Measurements from ENCODE around the gene TAF4.
A peak's percentile ranks its signal among the peaks of the same experiment; 100 is the strongest.
"Not testable (repeated sequence)": the region's sequence is repeated elsewhere in the genome, so short reads cannot be mapped to it uniquely, and the experiment has no call there.

Gene TAF4

GRCh38 chr20:62059401-62059800 lies 6.3 kb downstream of the TAF4 start:
- peaks cover 60% of the 10 kb centered on the region for H3K4me1 ChIP-seq
- no peaks in the 10 kb centered on the region for H3K9me3 ChIP-seq
- no peaks in the 10 kb centered on the region for H3K27me3 ChIP-seq
- TF ChIP-seq Cebpa-rat (IDR thresholded peaks at IDR 0.05), result no peak
- no peak overlapping the region for H3K4me3 ChIP-seq
- no peak overlapping the region for H3K9ac ChIP-seq
- H4K20me1 ChIP-seq, result peaks cover 90% of the 10 kb centered on the region
- H3K27ac ChIP-seq, result 0 out of 2 replicates have a peak overlapping the region, but pooled peaks have one; percentile 48
- H3K36me3 ChIP-seq, result peaks cover 64% of the 10 kb centered on the region
- H3K4me2 ChIP-seq, result peak overlapping the region; percentile 9; the same call in 1 of the 2 replicates

DNA sequence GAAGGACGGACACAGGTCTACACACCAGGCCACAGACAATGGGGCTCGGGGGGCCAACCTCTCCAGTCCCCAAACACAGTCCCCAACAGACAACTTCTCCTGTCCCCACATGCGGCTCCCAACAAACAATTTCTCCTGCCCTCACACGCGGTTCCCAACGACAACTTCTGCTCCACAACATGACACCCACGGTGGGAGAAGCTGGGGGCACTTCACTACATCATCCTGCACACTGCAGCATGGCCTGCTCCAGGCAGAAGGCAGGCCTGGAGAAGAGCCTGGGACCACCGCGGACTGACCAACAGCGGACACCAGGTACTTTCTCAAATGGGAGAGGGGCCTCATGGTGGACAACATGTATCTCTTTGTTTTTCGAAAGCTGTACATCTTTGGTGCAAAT lies 6.7 kb downstream of the TAF4 start:
- Histone ChIP-seq H3K36me3 (peaks cover 69% of the 10 kb centered on the region), H3K4me3 (no peak overlapping the region), H3K9me3 (no peaks in the 10 kb centered on the region), H4K20me1 (peaks cover 90% of the 10 kb centered on the region), H3K9ac (no peak overlapping the region), H3K27me3 (no peaks in the 10 kb centered on the region), H3K27ac (no peak overlapping the region), H3K4me1 (peaks cover 60% of the 10 kb centered on the region), H3K4me2 (no peak overlapping the region)
- no peak for TF ChIP-seq Cebpa-rat (IDR thresholded peaks at IDR 0.05)

DNA sequence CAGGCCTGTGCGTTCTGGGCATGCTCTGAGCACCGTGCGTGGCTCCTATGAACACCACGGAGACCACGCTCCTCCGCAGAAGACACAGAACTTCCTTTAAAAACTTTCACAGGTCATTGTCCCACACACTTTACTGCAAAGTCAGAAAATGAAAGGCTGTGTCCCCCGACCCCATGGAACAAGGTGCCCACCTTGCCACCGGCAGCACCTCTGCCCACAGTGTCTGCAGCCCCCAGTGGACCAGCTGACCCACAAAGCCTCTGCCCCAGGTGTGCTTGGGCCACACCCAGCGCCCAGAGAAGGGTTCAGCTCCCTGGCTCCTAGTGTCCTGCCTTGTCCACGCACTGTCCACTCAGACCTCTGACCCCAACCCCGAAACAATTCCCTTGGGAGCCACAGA lies 8.7 kb downstream of the TAF4 start:
- Histone ChIP-seq H3K4me2 (no peak overlapping the region), H3K27me3 (no peaks in the 10 kb centered on the region), H3K9me3 (no peaks in the 10 kb centered on the region), H3K4me1 (peaks cover 60% of the 10 kb centered on the region), H3K27ac (no peak overlapping the region), H3K36me3 (peaks cover 76% of the 10 kb centered on the region), H3K9ac (no peak overlapping the region), H4K20me1 (peaks cover 89% of the 10 kb centered on the region), H3K4me3 (no peak overlapping the region)
- TF ChIP-seq Cebpa-rat (IDR thresholded peaks at IDR 0.05), result no peak

- H4K20me1 ChIP-seq, result peaks cover 89% of the 10 kb centered on the region
Measured at GRCh38 chr20:62056377-62056776, 9.3 kb downstream of the TAF4 start.

GRCh38 chr20:62055862-62056115 lies 9.9 kb downstream of the TAF4 start:
- H3K36me3 ChIP-seq, result peaks cover 68% of the 10 kb centered on the region
- not testable (repeated sequence) for H3K27ac ChIP-seq, H3K4me2 ChIP-seq, H3K9ac ChIP-seq, H3K4me3 ChIP-seq, H3K27me3 ChIP-seq, H3K9me3 ChIP-seq
- peaks cover 89% of the 10 kb centered on the region for H4K20me1 ChIP-seq
- H3K4me1 ChIP-seq, result peaks cover 60% of the 10 kb centered on the region

More at GRCh38 chr20:62056377-62056776, 9.3 kb downstream of the TAF4 start:
- Histone ChIP-seq H3K4me2 (no peak overlapping the region), H3K9ac (no peak overlapping the region), H3K9me3 (no peaks in the 10 kb centered on the region), H3K27me3 (no peaks in the 10 kb centered on the region), H3K4me1 (peaks cover 60% of the 10 kb centered on the region), H3K27ac (no peak overlapping the region), H3K36me3 (peaks cover 74% of the 10 kb centered on the region), H3K4me3 (no peak overlapping the region)
- no peak for TF ChIP-seq Cebpa-rat (IDR thresholded peaks at IDR 0.05)

DNA sequence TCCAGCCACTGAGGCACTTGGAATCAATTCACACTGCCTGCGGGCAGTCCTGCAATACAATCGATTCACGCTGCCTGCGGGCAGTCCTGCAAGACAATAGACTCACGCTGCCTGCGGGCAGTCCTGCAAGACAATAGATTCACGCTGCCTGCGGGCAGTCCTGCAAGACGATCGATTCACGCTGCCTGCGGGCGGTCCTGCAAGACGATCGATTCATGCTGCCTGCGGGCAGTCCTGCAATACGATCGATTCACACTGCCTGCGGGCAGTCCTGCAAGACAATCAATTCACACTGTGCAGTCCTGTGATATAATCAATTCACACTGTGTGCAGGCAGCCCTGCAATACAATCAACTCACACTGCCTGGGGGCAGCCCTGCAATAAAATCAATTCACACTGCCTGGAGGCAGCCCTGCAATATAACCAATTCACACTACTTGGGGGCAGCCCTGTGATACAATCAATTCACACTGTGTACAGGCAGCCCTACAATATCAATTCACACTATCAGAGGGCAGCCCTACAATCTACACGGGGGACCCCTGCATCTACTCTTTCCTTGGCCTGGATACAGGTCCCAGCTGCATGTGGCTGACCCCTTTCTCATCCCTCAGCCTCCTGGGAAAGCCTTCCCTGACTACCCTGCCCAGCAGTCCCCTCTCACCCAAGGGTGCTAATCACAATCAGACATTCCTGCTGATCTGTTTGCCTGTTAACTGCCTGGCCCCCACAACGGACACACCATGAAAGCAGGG lies 10.4 kb downstream of the TAF4 start:
- Histone ChIP-seq H3K4me1 (peaks cover 63% of the 10 kb centered on the region), H3K27me3 (no peaks in the 10 kb centered on the region), H3K9me3 (no peaks in the 10 kb centered on the region), H3K9ac (no peak overlapping the region), H3K4me2 (no peak overlapping the region), H4K20me1 (peaks cover 89% of the 10 kb centered on the region), H3K4me3 (no peak overlapping the region), H3K27ac (no peak overlapping the region), H3K36me3 (peaks cover 63% of the 10 kb centered on the region)
- no peak for TF ChIP-seq Cebpa-rat (IDR thresholded peaks at IDR 0.05)

- H3K36me3 ChIP-seq, result peaks cover 61% of the 10 kb centered on the region
- H3K9ac ChIP-seq, result no peak overlapping the region
- H3K4me1 ChIP-seq, result peaks cover 61% of the 10 kb centered on the region
- TF ChIP-seq Cebpa-rat (IDR thresholded peaks at IDR 0.05), result no peak
- no peaks in the 10 kb centered on the region for H3K9me3 ChIP-seq
- H3K4me2 ChIP-seq, result no peak overlapping the region
- peaks cover 89% of the 10 kb centered on the region for H4K20me1 ChIP-seq
- H3K27me3 ChIP-seq, result no peaks in the 10 kb centered on the region
- no peak overlapping the region for H3K4me3 ChIP-seq
- H3K27ac ChIP-seq, result no peak overlapping the region
Measured at GRCh38 chr20:62054451-62054953, 11.2 kb downstream of the TAF4 start.

DNA sequence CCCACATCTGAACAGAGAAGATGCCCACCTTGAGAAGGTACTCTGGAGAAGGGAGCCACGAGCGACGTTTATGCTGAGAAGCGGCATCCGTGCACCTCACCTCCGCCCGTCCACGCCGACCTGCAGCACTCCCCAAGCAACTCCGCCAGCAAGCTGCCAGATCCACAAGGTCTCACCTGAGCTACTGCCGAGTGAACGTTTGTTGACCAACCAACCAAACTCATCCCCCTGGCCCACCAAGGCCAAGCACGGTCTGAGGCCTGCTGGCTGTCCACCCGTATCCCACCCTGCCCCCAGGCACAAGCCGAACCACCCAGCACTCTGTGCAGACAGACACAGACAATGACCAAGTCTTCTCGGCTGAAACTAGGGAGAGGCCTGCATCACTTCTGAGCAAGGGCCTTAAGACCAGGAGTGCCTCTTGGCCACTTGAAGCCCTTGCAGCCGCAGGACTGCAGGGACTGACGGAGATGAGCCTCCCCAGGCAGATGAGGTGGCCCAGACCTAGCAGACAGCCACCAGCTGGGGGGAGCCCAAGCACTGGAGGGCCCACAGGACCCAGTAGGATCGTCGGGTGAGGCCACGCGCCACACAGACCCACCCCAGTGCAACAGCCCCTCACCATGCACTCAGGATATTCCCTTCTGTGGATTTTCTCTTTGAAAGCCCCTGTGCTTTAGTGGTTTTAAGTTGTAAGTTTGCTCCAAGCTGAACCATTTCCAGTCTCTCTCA lies 12.1 kb downstream of the TAF4 start:
- Histone ChIP-seq H3K27me3 (no peaks in the 10 kb centered on the region), H3K27ac (no peak overlapping the region), H3K36me3 (peaks cover 54% of the 10 kb centered on the region), H3K9me3 (no peaks in the 10 kb centered on the region), H3K4me3 (no peak overlapping the region), H4K20me1 (peaks cover 89% of the 10 kb centered on the region), H3K4me2 (peak overlapping the region; percentile 47), H3K9ac (no peak overlapping the region), H3K4me1 (peaks cover 56% of the 10 kb centered on the region)
- no peak for TF ChIP-seq Cebpa-rat (IDR thresholded peaks at IDR 0.05)

DNA sequence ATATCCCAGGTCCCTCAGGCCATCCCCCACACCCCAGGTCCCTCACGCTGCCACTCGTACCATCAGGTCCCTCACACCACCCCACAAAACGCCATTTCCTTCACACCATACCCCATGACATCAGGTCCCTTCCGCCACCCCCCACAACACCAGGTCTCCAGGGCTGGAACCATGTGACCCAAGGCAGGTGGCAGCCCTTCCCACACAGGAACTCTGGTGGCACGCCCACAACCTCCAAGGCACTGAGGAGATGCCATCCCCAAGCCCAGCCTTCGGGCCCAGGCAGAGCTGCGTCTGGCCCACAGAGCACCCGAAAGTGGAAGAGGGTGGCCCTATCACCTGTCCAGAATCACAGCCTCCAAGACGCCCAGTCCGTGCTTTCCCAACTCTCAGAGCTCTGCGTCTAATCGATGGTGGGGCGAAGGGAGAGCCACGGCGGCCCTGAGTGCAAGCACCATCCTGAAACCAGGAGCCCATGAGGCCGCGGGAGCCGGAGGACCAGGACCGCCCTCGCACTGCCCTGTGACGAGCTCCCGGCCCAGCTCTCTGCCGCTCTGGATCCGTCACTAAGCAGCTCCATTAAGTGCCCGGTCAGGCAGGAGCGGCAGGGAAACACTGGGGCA lies 12.7 kb downstream of the TAF4 start:
- Histone ChIP-seq H3K4me1 (peaks cover 62% of the 10 kb centered on the region), H3K4me2 (peak overlapping the region; percentile 47), H3K27me3 (no peaks in the 10 kb centered on the region), H3K9me3 (no peaks in the 10 kb centered on the region), H3K4me3 (no peak overlapping the region), H4K20me1 (peaks cover 96% of the 10 kb centered on the region), H3K9ac (no peak overlapping the region), H3K36me3 (peaks cover 61% of the 10 kb centered on the region), H3K27ac (no peak overlapping the region; the same call in 1 of the 2 replicates)
- TF ChIP-seq Cebpa-rat (IDR thresholded peaks at IDR 0.05), result no peak

DNA sequence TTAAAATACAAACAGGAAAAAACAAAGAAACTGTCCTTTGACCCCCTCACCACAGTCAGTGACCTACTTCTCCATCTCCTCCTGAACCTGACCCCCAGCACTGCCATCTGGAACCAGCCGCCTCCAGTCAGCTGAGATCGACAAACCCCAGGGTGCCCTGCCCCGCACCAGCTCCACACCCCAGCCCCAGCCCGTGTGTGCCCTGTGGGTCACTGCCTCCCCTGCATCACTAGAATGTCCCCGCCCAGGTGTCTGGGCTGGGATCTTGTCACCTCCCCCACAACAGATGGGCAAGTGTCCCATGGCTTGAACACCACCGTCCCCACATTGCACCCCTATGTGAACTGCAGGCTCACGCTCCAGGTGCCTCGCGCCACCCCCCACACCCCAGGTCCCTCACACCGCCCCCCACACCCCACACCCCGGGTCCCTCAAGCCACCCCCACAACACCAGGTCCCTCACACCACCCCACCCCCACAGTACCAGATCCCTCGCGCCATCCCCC lies 13.3 kb downstream of the TAF4 start:
- peaks cover 99% of the 10 kb centered on the region for H4K20me1 ChIP-seq
- H3K4me1 ChIP-seq, result peaks cover 67% of the 10 kb centered on the region
- peaks cover 64% of the 10 kb centered on the region for H3K36me3 ChIP-seq
- H3K4me2 ChIP-seq, result peak overlapping the region; percentile 58
- H3K9me3 ChIP-seq, result no peaks in the 10 kb centered on the region
- H3K27ac ChIP-seq, result no peak overlapping the region
- no peak overlapping the region for H3K4me3 ChIP-seq
- no peaks in the 10 kb centered on the region for H3K27me3 ChIP-seq
- H3K9ac ChIP-seq, result no peak overlapping the region
- TF ChIP-seq Cebpa-rat (IDR thresholded peaks at IDR 0.05), result no peak

Measured in BLaER1 (cell line).